Gastrocnemius medialis (tissue), 4 donors: ENCODE data around the gene ZNF236.

Source experiments
- POLR2A ChIP-seq, 2 donors: fragments of 450-650 bp; IDR thresholded peaks; one replicate each; pipeline ENCODE4 v1.6.1; 2017; ENCODE audit warnings: antibody characterized with exemption in 2 of 2, mild to moderate bottlenecking in 2 of 2, moderate library complexity in 2 of 2
- TF ChIP-seq, protein P1 (sequence below), 5 experiments: fragments of 450-650 bp in 3 of 5; fragments of 200-600 bp in 2 of 5; sonication (generic) in 2 of 5; IDR thresholded peaks in 4 of 5; conservative IDR thresholded peaks in 1 of 5; 1 replicate in 4 of 5; 2 replicates in 1 of 5; pipeline ENCODE4 v1.5.1; 2016 to 2019; ENCODE audit warnings: antibody characterized with exemption in 5 of 5, mild to moderate bottlenecking in 3 of 5, moderate library complexity in 3 of 5

- TF ChIP-seq, protein P1, sequence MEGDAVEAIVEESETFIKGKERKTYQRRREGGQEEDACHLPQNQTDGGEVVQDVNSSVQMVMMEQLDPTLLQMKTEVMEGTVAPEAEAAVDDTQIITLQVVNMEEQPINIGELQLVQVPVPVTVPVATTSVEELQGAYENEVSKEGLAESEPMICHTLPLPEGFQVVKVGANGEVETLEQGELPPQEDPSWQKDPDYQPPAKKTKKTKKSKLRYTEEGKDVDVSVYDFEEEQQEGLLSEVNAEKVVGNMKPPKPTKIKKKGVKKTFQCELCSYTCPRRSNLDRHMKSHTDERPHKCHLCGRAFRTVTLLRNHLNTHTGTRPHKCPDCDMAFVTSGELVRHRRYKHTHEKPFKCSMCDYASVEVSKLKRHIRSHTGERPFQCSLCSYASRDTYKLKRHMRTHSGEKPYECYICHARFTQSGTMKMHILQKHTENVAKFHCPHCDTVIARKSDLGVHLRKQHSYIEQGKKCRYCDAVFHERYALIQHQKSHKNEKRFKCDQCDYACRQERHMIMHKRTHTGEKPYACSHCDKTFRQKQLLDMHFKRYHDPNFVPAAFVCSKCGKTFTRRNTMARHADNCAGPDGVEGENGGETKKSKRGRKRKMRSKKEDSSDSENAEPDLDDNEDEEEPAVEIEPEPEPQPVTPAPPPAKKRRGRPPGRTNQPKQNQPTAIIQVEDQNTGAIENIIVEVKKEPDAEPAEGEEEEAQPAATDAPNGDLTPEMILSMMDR (IDR thresholded peaks at IDR 0.05 in 4 of 5, conservative IDR thresholded peaks at IDR 0.05 in 1 of 5) = no peak
- no peak for TF ChIP-seq POLR2A (IDR thresholded peaks at IDR 0.05)
Measured at GRCh38 chr18:76937597-76937996, 115.2 kb downstream of the ZNF236 start.
